ENCODE measurements around the gene C22orf15.

The C22orf15 gene

DNA sequence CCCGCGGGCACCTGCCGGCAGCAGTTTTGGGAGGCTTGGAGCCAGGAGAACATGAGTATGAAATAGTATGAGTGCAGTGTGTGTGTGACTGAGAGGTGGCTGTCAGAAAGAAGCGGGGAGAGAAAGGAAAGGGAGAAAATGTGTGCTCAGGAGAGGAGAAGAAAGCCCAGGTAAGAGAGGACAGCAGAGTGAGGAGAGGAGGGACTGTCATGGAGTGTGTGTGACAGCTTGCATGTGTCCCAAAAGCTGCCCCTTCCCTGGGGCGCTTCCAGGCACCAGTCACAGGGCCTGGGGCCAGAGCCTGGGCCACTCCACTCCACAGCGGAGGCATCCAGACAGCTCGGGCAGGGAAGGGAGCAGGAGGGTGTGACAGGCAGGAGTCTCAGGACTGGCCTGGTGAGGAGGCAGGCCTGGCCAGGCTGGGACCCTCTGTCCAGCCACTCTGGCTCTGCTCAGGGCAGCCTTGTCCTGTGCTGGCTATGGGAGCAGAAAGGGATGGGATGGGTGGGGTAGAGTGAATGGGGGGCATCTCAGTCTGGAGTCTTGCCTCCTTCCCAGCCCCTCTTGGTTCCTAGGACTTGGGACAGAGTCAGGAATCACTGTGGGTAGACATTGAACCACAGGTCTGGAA is 10.8 kb downstream of the C22orf15 start:
- TF ChIP-seq, protein P1, sequence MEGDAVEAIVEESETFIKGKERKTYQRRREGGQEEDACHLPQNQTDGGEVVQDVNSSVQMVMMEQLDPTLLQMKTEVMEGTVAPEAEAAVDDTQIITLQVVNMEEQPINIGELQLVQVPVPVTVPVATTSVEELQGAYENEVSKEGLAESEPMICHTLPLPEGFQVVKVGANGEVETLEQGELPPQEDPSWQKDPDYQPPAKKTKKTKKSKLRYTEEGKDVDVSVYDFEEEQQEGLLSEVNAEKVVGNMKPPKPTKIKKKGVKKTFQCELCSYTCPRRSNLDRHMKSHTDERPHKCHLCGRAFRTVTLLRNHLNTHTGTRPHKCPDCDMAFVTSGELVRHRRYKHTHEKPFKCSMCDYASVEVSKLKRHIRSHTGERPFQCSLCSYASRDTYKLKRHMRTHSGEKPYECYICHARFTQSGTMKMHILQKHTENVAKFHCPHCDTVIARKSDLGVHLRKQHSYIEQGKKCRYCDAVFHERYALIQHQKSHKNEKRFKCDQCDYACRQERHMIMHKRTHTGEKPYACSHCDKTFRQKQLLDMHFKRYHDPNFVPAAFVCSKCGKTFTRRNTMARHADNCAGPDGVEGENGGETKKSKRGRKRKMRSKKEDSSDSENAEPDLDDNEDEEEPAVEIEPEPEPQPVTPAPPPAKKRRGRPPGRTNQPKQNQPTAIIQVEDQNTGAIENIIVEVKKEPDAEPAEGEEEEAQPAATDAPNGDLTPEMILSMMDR (conservative IDR thresholded peaks at IDR 0.05; ENCODE audit: low read depth, low read length) = no peak
- peak overlapping the region; percentile 51 for H3K4me3 ChIP-seq (ENCODE audit: low read depth, low read length)

DNA sequence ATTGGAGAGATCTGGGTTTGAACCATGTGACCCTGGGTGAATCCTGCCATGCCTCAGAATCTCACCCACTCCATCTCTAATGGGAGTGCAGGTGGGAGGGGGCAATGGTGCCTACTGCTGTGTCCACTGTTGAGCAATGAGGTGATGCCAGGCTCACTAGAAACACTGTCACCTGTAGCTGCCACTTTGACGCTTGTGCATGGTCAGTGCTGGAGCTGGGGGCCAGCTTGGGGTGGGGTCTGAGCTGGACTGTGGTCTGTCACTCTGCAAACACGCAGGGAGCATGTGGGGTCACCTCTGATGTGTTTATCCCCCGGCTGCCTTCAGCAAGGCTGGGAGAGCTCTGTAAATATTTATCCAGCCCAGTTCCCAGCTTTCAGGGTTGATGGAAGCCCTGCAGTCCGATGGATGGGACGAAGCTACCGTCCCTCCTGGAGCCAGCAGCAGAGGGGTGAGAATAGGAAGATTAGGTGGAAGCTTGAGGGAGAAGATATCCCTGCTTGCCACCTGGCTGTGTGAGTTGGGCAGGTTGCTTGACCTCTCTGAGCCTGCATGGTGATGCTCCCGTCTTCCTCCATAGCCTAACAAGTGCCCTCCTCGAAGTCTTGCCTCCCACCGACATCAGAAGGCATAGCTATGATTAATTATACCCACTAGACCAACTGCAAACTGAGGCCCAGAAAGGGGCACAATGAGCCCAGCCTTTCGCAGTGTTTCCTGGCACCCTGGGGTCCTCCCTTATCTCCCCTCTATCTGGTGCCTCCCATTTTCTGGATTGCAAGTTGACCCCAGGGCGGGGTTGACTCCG is 11.5 kb downstream of the C22orf15 start:
- no peak overlapping the region for H3K4me3 ChIP-seq (ENCODE audit: low read depth, low read length)

More for the DNA sequence above, 10.8 kb downstream of the C22orf15 start:
- no peak for DNase-seq (ENCODE audit: low read depth)

DNA sequence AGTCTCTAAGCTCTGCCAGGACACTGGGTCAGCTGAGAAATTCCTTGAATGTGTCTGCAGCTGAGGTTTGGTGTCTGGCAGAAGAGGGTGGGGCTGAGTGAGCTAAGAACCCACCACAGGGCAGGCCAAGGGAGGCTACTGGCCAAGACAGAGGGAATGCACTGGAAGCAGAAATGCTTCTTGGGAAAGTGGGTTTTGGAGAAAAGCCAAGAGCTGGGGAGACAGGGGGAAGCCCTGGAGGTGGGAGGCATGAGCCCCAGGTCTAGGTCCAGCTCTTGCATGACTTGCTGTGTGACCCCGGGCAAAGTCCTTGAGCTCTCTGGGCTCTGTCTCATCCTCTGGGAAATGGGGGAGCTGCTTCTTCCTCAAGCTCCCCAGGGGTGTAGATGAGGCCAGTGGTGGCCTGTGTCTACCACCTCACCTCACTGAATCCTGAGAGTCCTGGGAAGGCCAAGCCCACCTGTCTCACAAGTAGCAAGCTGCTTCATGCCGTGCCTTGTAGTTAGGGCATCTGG is 12.2 kb downstream of the C22orf15 start:
- no peak overlapping the region for H3K4me3 ChIP-seq (ENCODE audit: low read depth, low read length)
- TF ChIP-seq, protein P1 (conservative IDR thresholded peaks at IDR 0.05; ENCODE audit: low read depth, low read length) = no peak
- peak; percentile 81 for DNase-seq (ENCODE audit: low read depth)

More for the DNA sequence above, 11.5 kb downstream of the C22orf15 start:
- TF ChIP-seq, protein P1 (conservative IDR thresholded peaks at IDR 0.05; ENCODE audit: low read depth, low read length) = no peak
- DNase-seq (ENCODE audit: low read depth) = no peak

DNA sequence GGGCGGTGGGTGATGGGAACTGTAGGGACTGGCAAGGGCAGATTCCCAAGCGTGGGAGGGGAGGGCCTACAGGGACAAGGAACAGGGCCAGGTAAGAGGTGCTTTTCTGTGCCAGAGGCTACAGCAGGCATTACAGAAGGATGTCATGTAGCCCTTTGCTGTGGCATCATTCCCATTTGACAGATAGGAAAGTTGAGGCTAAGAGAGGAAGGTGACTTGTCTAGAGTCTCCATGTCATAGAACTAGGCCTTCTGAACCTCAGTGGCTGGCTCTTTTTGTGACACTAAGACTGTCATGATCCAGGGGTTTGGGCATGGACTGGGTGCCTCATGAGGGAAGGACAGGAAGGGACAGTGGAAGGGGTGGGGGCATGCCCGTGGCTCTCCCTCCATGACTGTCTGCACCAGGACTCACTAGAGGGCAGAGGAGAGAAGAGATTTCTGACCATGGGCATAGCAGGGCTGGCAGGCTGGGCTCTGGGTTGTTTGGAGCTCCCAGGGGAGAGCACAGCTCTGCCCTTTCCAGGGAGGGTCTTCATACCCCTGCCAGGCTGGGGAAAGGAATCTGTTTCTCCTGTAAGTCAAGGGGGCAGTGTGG is 13.1 kb downstream of the C22orf15 start:
- H3K4me3 ChIP-seq (ENCODE audit: low read depth, low read length) = no peak overlapping the region
- TF ChIP-seq, protein P1 (conservative IDR thresholded peaks at IDR 0.05; ENCODE audit: low read depth, low read length) = no peak
- no peak for DNase-seq (ENCODE audit: low read depth)

DNA sequence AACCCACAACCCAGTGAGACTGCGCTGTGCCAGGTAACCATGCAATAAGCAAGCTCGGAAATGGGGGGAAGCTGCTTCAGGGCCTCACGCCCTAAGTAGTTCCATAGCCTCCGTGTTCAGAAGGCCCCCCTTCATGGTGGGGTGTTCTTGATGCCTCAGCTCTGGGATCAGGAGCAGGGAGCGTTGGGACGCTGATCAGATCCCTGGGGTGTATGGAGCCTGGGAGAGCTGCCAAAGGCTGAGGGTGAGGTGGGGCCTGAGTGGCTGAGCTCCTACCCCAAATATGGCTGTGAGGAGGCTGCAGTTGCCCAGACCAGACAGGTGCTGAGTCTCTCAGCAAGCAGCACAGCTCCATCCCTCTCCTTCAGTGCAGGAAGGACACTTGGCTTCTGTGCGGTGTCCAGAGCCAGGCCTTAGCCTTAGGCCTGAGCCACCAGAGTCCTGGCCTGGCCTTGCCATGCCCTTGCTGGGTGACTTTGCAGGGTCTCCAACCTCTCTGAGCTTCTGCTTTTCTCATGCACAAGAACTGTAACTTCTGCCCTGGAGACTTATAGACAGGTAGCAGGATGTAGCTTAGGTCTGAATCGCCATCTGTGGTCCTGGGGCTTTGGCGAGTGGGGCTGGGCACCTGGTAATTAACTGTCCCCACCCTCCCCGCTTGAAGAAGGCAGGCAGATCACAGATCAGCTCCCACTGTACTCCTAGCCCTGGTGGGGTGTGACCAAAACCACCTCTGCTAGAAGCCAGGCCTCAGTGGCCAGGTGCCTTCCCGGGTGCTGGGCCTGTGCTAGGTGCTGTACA is 15.2 kb downstream of the C22orf15 start:
- DNase-seq (ENCODE audit: low read depth) = no peak
- H3K4me3 ChIP-seq (ENCODE audit: low read depth, low read length) = no peak overlapping the region
- TF ChIP-seq, protein P1 (conservative IDR thresholded peaks at IDR 0.05; ENCODE audit: low read depth, low read length) = no peak

DNA sequence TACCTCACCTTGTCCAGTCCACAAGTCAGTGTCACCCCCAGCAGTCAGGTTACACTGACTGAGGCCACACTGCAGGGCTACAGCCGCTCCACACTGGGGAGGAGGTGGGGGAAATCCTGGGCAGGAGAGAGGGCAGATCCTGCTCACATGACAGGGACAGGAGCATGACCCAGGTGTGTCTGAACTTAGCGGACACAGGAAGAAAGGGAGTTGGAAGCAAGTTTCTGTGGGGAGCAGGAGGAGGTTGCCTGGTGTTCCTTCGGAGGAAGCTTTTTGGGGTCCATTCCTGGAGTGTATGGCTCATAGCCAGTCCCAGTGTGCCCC is 15.7 kb downstream of the C22orf15 start:
- no peak overlapping the region for H3K4me3 ChIP-seq (ENCODE audit: low read depth, low read length)
- TF ChIP-seq, protein P1 (conservative IDR thresholded peaks at IDR 0.05; ENCODE audit: low read depth, low read length) = no peak
- no peak for DNase-seq (ENCODE audit: low read depth)
